HG03571 (cell line): ENCODE measurements around the gene SPATA32.

Experiments used
- ATAC-seq: cut with Tn5 transposase; IDR thresholded peaks from one replicate; pipeline ENCODE4 v1.9.1; 2021; ENCODE audit not compliant: unreplicated experiment

Gene SPATA32

DNA sequence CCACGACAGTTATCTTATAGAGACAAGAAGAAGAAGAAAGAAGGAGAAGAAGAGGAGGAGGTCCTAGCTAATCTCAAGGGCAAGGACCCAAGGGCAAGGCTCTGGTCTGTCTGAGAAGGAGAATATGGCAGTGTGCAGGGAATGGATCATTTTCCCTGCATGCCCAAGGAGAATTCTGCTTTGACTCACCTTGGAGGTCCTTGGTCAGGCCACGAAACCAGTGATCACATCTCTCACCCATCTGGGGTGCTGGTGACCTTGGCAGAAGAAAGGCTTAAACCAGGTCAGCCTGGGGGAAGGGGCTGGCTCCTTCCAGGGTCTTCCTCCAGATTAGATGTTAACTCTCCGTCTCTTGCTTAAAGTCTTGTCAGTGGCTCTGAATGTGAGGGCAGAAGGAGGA lies 41.8 kb downstream of the SPATA32 start:
- ATAC-seq = no peak

GRCh38 chr17:45218895-45219661 lies 42.8 kb downstream of the SPATA32 start:
- no peak for ATAC-seq
